Progenitor cell of endocrine pancreas (in vitro differentiated cells): ENCODE results near the gene NTSR1. TPM values are rescaled to one million over a fixed set of nuclear protein-coding genes. Genes with fewer than 3 reads are reported as not detected.

Source experiments
- DNase-seq: peaks from one replicate; pipeline ENCODE4 v3.0.0; 2021; ENCODE audit warnings: low spot score; ENCODE audit not compliant: unreplicated experiment
- H3K27ac Mint-ChIP-seq: 2 replicates; pipeline ENCODE4 v1.8.0; 2021; ENCODE audit warnings: mild to moderate bottlenecking, moderate library complexity, mixed read lengths
- H3K27me3 Mint-ChIP-seq: 2 replicates; pipeline ENCODE4 v1.8.0; 2021; ENCODE audit warnings: mixed read lengths
- H3K36me3 Mint-ChIP-seq: 2 replicates; pipeline ENCODE4 v1.8.0; 2022; ENCODE audit warnings: mixed read lengths; ENCODE audit not compliant: insufficient read depth
- H3K4me1 Mint-ChIP-seq: 2 replicates; pipeline ENCODE4 v1.8.0; 2021; ENCODE audit warnings: low read depth, mixed read lengths
- H3K4me3 Mint-ChIP-seq: 2 replicates; pipeline ENCODE4 v1.8.0; 2021; ENCODE audit warnings: low read depth, mild to moderate bottlenecking, moderate library complexity, mixed read lengths
- H3K9me3 Mint-ChIP-seq: 2 replicates; pipeline ENCODE4 v1.8.0; 2021; ENCODE audit warnings: low read depth, mixed read lengths
- CTCF ChIP-seq: fragments of 200-600 bp; sonication (generic); IDR thresholded peaks from one replicate; pipeline ENCODE4 v1.5.0; 2021; ENCODE audit warnings: antibody characterized with exemption, mild to moderate bottlenecking; ENCODE audit not compliant: unreplicated experiment
- total RNA-seq: library from RNA; stranded (reverse); gene quantifications from 2 replicates; pipeline ENCODE4 v1.2.1, GENCODE V29; 2021

Gene NTSR1
- total RNA-seq, 1 donor from 2014 or later, result not detected

- Mint-ChIP-seq H3K4me3 (peak overlapping the region; percentile 74), H3K9me3 (no peaks in the 10 kb centered on the region), H3K27me3 (peaks cover 11% of the 10 kb centered on the region), H3K4me1 (peaks cover 5% of the 10 kb centered on the region), H3K27ac (no peak overlapping the region), H3K36me3 (peaks cover 3% of the 10 kb centered on the region)
- no peak for TF ChIP-seq CTCF
- DNase-seq, result no peak
Measured at GRCh38 chr20:62806383-62807050, 97.9 kb downstream of the NTSR1 start.

- no peaks in the 10 kb centered on the region for H3K9me3 Mint-ChIP-seq
- H3K27me3 Mint-ChIP-seq, result peaks cover 11% of the 10 kb centered on the region
- no peak for DNase-seq
- peaks cover 5% of the 10 kb centered on the region for H3K4me1 Mint-ChIP-seq
- H3K27ac Mint-ChIP-seq, result no peak overlapping the region
- peaks cover 5% of the 10 kb centered on the region for H3K36me3 Mint-ChIP-seq
- no peak overlapping the region for H3K4me3 Mint-ChIP-seq
- no peak for TF ChIP-seq CTCF
Measured at GRCh38 chr20:62807444-62808210, 99.0 kb downstream of the NTSR1 start.

GRCh38 chr20:62808211-62808865 is 99.7 kb downstream of the NTSR1 start:
- H3K27me3 Mint-ChIP-seq, result peaks cover 5% of the 10 kb centered on the region

GRCh38 chr20:62809530-62810428 is 101.1 kb downstream of the NTSR1 start:
- Mint-ChIP-seq H3K36me3 (peaks cover 5% of the 10 kb centered on the region), H3K27me3 (no peaks in the 10 kb centered on the region), H3K4me3 (no peak overlapping the region), H3K9me3 (no peaks in the 10 kb centered on the region), H3K4me1 (peaks cover 4% of the 10 kb centered on the region), H3K27ac (no peak overlapping the region)
- DNase-seq, result no peak
- no peak for TF ChIP-seq CTCF

More at GRCh38 chr20:62808211-62808865, 99.7 kb downstream of the NTSR1 start:
- no peaks in the 10 kb centered on the region for H3K9me3 Mint-ChIP-seq
- H3K36me3 Mint-ChIP-seq, result peaks cover 5% of the 10 kb centered on the region
- no peak overlapping the region for H3K27ac Mint-ChIP-seq
- peaks cover 5% of the 10 kb centered on the region for H3K4me1 Mint-ChIP-seq
- H3K4me3 Mint-ChIP-seq, result peak overlapping the region; percentile 60
- peak; percentile 89 for TF ChIP-seq CTCF
- DNase-seq, result peak; percentile 76

- no peak for DNase-seq
- Mint-ChIP-seq H3K36me3 (peaks cover 5% of the 10 kb centered on the region), H3K4me3 (no peak overlapping the region), H3K4me1 (peaks cover 7% of the 10 kb centered on the region), H3K27me3 (peaks cover 11% of the 10 kb centered on the region), H3K9me3 (no peaks in the 10 kb centered on the region), H3K27ac (no peak overlapping the region)
- TF ChIP-seq CTCF, result no peak
Measured at GRCh38 chr20:62811320-62811719, 102.7 kb downstream of the NTSR1 start.
